HFFc6 (cell line): Measurements from ENCODE around the gene SNX30. TPM values are rescaled to one million over a fixed set of nuclear protein-coding genes. Genes with fewer than 3 reads are reported as not detected.

Experiments used
- DNase-seq: peaks from one replicate; pipeline ENCODE4 v3.0.0-alpha.2; 2018
- H3K27ac Mint-ChIP-seq: 2 replicates; pipeline ENCODE4 v1.8.0; 2020; ENCODE audit warnings: mild to moderate bottlenecking, mixed read lengths
- H3K27me3 Mint-ChIP-seq: 2 replicates; pipeline ENCODE4 v1.8.0; 2021; ENCODE audit warnings: mild to moderate bottlenecking, moderate library complexity, mixed read lengths; ENCODE audit not compliant: insufficient read depth
- H3K36me3 Mint-ChIP-seq: 2 replicates; pipeline ENCODE4 v1.8.0; 2021; ENCODE audit warnings: low read depth, mixed read lengths
- H3K4me1 Mint-ChIP-seq: 2 replicates; pipeline ENCODE4 v1.8.0; 2020; ENCODE audit warnings: low read depth, mixed read lengths
- H3K4me3 Mint-ChIP-seq: 2 replicates; pipeline ENCODE4 v1.8.0; 2020; ENCODE audit warnings: mild to moderate bottlenecking, moderate library complexity, mixed read lengths
- H3K9me3 Mint-ChIP-seq: 2 replicates; pipeline ENCODE4 v1.8.0; 2020; ENCODE audit warnings: mild to moderate bottlenecking, mixed read lengths
- CTCF ChIP-seq: fragments of 200-600 bp; sonication (generic); IDR thresholded peaks from 2 replicates; pipeline ENCODE4 v1.5.0; 2021; ENCODE audit warnings: antibody characterized with exemption, mild to moderate bottlenecking
- total RNA-seq, 6 experiments: library from RNA; stranded (reverse); fragmentation: NEBNext Ultra II Directional; extraction: Animal tissue kit (Norgen Biotek cat#: 25700); gene quantifications; 2 replicates in 1 of 6; 3 replicates in 5 of 6; pipeline ENCODE4 v1.2.3, GENCODE V29; 2021

The SNX30 gene
- total RNA-seq, 6 experiments from 2014 or later = 11.1 to 14.9 (median 13.9) TPM

GRCh38 chr9:112846528-112847488, 96.2 kb downstream of the SNX30 start:
- TF ChIP-seq CTCF = no peak
- peaks cover 28% of the 10 kb centered on the region for H3K4me1 Mint-ChIP-seq
- H3K4me3 Mint-ChIP-seq = no peak overlapping the region
- no peak for DNase-seq
- H3K27ac Mint-ChIP-seq = no peak overlapping the region
- H3K36me3 Mint-ChIP-seq = peaks cover 3% of the 10 kb centered on the region; the same call in 1 of the 2 replicates
- H3K27me3 Mint-ChIP-seq = peaks cover 3% of the 10 kb centered on the region; the same call in 1 of the 2 replicates
- H3K9me3 Mint-ChIP-seq = no peaks in the 10 kb centered on the region; the same call in 1 of the 2 replicates

- no peak for TF ChIP-seq CTCF
- H3K4me1 Mint-ChIP-seq = peaks cover 28% of the 10 kb centered on the region
- H3K36me3 Mint-ChIP-seq = peaks cover 3% of the 10 kb centered on the region; the same call in 1 of the 2 replicates
- H3K27ac Mint-ChIP-seq = no peak overlapping the region
- DNase-seq = no peak
- H3K27me3 Mint-ChIP-seq = peaks cover 3% of the 10 kb centered on the region; the same call in 1 of the 2 replicates
- no peak overlapping the region for H3K4me3 Mint-ChIP-seq
- H3K9me3 Mint-ChIP-seq = no peaks in the 10 kb centered on the region; the same call in 1 of the 2 replicates
Measured at GRCh38 chr9:112848316-112849151, 98.0 kb downstream of the SNX30 start.

- TF ChIP-seq CTCF = no peak
- H3K4me1 Mint-ChIP-seq = peaks cover 24% of the 10 kb centered on the region
- DNase-seq = no peak
- H3K36me3 Mint-ChIP-seq = peaks cover 3% of the 10 kb centered on the region; the same call in 1 of the 2 replicates
- H3K27me3 Mint-ChIP-seq = peaks cover 3% of the 10 kb centered on the region
- H3K4me3 Mint-ChIP-seq = no peak overlapping the region
- no peaks in the 10 kb centered on the region; the same call in 1 of the 2 replicates for H3K9me3 Mint-ChIP-seq
- H3K27ac Mint-ChIP-seq = no peak overlapping the region
Measured at GRCh38 chr9:112849363-112849922, 98.9 kb downstream of the SNX30 start.

GRCh38 chr9:112850840-112851239, 100.3 kb downstream of the SNX30 start:
- Mint-ChIP-seq H3K27me3 (peaks cover 4% of the 10 kb centered on the region), H3K4me3 (no peak overlapping the region), H3K36me3 (no peaks in the 10 kb centered on the region), H3K9me3 (no peaks in the 10 kb centered on the region), H3K27ac (no peak overlapping the region), H3K4me1 (peaks cover 10% of the 10 kb centered on the region)
- DNase-seq = no peak
- no peak for TF ChIP-seq CTCF
